DOHH2 (cell line): ENCODE measurements around the gene HOXA13.

ENCODE experiments used
- EZH2phosphoT487 ChIP-seq: fragments of 200-600 bp; sonication (generic); IDR thresholded peaks from 2 replicates; pipeline ENCODE4 v1.6.1; 2017; ENCODE audit warnings: borderline replicate concordance, mild to moderate bottlenecking, antibody characterized with exemption, low read length, moderate library complexity, mixed read lengths
- TF ChIP-seq, protein P1 (sequence below): fragments of 200-600 bp; sonication (generic); IDR thresholded peaks from one replicate; pipeline ENCODE4 v1.5.1; 2014; ENCODE audit warnings: antibody characterized with exemption, mild to moderate bottlenecking, low read depth, low read length; ENCODE audit not compliant: poor library complexity, severe bottlenecking

DNA sequence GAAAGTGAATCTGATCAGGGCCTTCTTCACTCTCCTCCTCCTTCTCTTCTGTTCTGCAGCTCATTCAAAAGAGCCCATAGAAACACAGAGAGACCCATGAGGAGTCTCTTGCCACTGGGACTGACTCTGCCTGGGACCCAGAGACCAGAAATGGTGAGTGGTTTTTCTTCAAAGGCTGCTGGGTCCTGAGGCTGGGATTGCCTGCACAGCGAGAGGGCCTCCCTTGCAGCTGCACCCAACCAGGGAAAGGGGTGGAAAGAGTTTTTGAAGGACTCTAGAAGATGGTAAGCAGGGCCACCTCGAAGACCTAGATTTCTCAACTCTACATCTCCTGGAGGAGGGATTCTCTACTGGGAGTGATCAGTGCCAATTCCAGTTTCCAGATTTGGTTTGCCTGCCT lies 15.5 kb upstream of the HOXA13 start:
- TF ChIP-seq, protein P1, sequence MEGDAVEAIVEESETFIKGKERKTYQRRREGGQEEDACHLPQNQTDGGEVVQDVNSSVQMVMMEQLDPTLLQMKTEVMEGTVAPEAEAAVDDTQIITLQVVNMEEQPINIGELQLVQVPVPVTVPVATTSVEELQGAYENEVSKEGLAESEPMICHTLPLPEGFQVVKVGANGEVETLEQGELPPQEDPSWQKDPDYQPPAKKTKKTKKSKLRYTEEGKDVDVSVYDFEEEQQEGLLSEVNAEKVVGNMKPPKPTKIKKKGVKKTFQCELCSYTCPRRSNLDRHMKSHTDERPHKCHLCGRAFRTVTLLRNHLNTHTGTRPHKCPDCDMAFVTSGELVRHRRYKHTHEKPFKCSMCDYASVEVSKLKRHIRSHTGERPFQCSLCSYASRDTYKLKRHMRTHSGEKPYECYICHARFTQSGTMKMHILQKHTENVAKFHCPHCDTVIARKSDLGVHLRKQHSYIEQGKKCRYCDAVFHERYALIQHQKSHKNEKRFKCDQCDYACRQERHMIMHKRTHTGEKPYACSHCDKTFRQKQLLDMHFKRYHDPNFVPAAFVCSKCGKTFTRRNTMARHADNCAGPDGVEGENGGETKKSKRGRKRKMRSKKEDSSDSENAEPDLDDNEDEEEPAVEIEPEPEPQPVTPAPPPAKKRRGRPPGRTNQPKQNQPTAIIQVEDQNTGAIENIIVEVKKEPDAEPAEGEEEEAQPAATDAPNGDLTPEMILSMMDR, result no peak
- no peak for TF ChIP-seq EZH2phosphoT487
